Osteoblast (primary cell): ENCODE measurements around the gene STRADA. TPM values are rescaled to one million over a fixed set of nuclear protein-coding genes. Genes with fewer than 3 reads are reported as not detected.
A peak's percentile ranks its signal among the peaks of the same experiment; 100 is the strongest.

Source experiments
- DNase-seq: peaks from one replicate; pipeline ENCODE4 v3.0.0; 2011; ENCODE audit warnings: low spot score, mixed read lengths; ENCODE audit not compliant: insufficient read length; ENCODE audit errors: missing footprints
- H2AFZ ChIP-seq: 2 replicates; pipeline ENCODE4 v1.6.0; 2011; ENCODE audit warnings: mild to moderate bottlenecking, low read length
- H3K27ac ChIP-seq: 2 replicates; pipeline ENCODE4 v1.5.1; 2011; ENCODE audit warnings: mild to moderate bottlenecking, low read depth, low read length, moderate library complexity
- H3K27me3 ChIP-seq: 2 replicates; pipeline ENCODE4 v1.6.0; 2012; ENCODE audit warnings: mild to moderate bottlenecking, control low read depth, inconsistent platforms, low read length, moderate library complexity; ENCODE audit not compliant: insufficient read depth
- H3K36me3 ChIP-seq: 2 replicates; pipeline ENCODE4 v1.5.1; 2011; ENCODE audit warnings: mild to moderate bottlenecking, low read length, control low read depth, moderate library complexity; ENCODE audit not compliant: insufficient read depth
- H3K4me1 ChIP-seq: 2 replicates; pipeline ENCODE4 v1.5.1; 2011; ENCODE audit warnings: mild to moderate bottlenecking, low read length, control low read depth, moderate library complexity; ENCODE audit not compliant: insufficient read depth
- H3K4me2 ChIP-seq: 2 replicates; pipeline ENCODE4 v1.6.0; 2011; ENCODE audit warnings: mild to moderate bottlenecking, low read length; ENCODE audit not compliant: insufficient read depth
- H3K4me3 ChIP-seq: fragments of 200-600 bp; sonication (generic); 3 replicates; pipeline ENCODE4 v1.5.1; 2012; ENCODE audit warnings: mild to moderate bottlenecking, low read length, inconsistent platforms; ENCODE audit not compliant: insufficient read depth
- H3K79me2 ChIP-seq: 2 replicates; pipeline ENCODE4 v1.6.0; 2012; ENCODE audit warnings: mild to moderate bottlenecking, low read length, control low read depth, inconsistent platforms; ENCODE audit not compliant: insufficient read depth
- H3K9me3 ChIP-seq: 2 replicates; pipeline ENCODE4 v1.5.1; 2011; ENCODE audit warnings: low read depth, low read length, control low read depth
- H4K20me1 ChIP-seq: 2 replicates; pipeline ENCODE4 v1.6.0; 2012; ENCODE audit warnings: mild to moderate bottlenecking, low read length, control low read depth; ENCODE audit not compliant: insufficient read depth
- total RNA-seq: library from RNA; depleted of rRNA; stranded (reverse); fragments of >200 nt; gene quantifications from 2 replicates; pipeline ENCODE4 v1.2.3, GENCODE V29; 2012
- TF ChIP-seq, protein P1 (sequence below): IDR thresholded peaks from 2 replicates; pipeline ENCODE4 v1.5.1; 2011; ENCODE audit warnings: mild to moderate bottlenecking, low read depth, low read length, moderate library complexity; ENCODE audit errors: extremely low read depth

STRADA gene
- total RNA-seq, 1 donor = 29.7 TPM

- Histone ChIP-seq H3K36me3 (peaks cover 11% of the 10 kb centered on the region), H3K79me2 (no peaks in the 10 kb centered on the region), H3K4me3 (no peak overlapping the region), H3K4me1 (peaks cover 8% of the 10 kb centered on the region), H2AFZ (no peak overlapping the region), H3K27me3 (no peaks in the 10 kb centered on the region), H3K27ac (no peak overlapping the region), H3K4me2 (no peak overlapping the region), H3K9me3 (no peaks in the 10 kb centered on the region), H4K20me1 (peaks cover 8% of the 10 kb centered on the region)
- TF ChIP-seq, protein P1, sequence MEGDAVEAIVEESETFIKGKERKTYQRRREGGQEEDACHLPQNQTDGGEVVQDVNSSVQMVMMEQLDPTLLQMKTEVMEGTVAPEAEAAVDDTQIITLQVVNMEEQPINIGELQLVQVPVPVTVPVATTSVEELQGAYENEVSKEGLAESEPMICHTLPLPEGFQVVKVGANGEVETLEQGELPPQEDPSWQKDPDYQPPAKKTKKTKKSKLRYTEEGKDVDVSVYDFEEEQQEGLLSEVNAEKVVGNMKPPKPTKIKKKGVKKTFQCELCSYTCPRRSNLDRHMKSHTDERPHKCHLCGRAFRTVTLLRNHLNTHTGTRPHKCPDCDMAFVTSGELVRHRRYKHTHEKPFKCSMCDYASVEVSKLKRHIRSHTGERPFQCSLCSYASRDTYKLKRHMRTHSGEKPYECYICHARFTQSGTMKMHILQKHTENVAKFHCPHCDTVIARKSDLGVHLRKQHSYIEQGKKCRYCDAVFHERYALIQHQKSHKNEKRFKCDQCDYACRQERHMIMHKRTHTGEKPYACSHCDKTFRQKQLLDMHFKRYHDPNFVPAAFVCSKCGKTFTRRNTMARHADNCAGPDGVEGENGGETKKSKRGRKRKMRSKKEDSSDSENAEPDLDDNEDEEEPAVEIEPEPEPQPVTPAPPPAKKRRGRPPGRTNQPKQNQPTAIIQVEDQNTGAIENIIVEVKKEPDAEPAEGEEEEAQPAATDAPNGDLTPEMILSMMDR = no peak
- DNase-seq = peak; percentile 84
Observed at GRCh38 chr17:63701868-63702720, 39.5 kb downstream of the STRADA start.

GRCh38 chr17:63701456-63701820 lies 40.2 kb downstream of the STRADA start:
- H3K79me2 ChIP-seq = no peaks in the 10 kb centered on the region
- H3K27ac ChIP-seq = no peak overlapping the region
- H3K27me3 ChIP-seq = no peaks in the 10 kb centered on the region
- H4K20me1 ChIP-seq = peaks cover 11% of the 10 kb centered on the region
- H3K9me3 ChIP-seq = no peaks in the 10 kb centered on the region
- TF ChIP-seq, protein P1 = no peak
- peak overlapping the region; percentile 57 for H3K4me2 ChIP-seq
- peaks cover 11% of the 10 kb centered on the region for H3K36me3 ChIP-seq
- peak overlapping the region; percentile 49 for H3K4me3 ChIP-seq
- peak; percentile 80 for DNase-seq
- H2AFZ ChIP-seq = no peak overlapping the region
- H3K4me1 ChIP-seq = peaks cover 8% of the 10 kb centered on the region

- H2AFZ ChIP-seq = peak overlapping the region; percentile 59
- no peak overlapping the region for H3K27ac ChIP-seq
Observed at GRCh38 chr17:63700528-63701455, 40.8 kb downstream of the STRADA start.

More at GRCh38 chr17:63700528-63701455, 40.8 kb downstream of the STRADA start:
- no peaks in the 10 kb centered on the region for H3K9me3 ChIP-seq
- H4K20me1 ChIP-seq = peaks cover 11% of the 10 kb centered on the region
- peak overlapping the region; percentile 57 for H3K4me2 ChIP-seq
- TF ChIP-seq, protein P1 = no peak
- H3K27me3 ChIP-seq = no peaks in the 10 kb centered on the region
- peak; percentile 96 for DNase-seq
- peaks cover 8% of the 10 kb centered on the region for H3K4me1 ChIP-seq
- peak overlapping the region; percentile 71 for H3K4me3 ChIP-seq
- H3K79me2 ChIP-seq = no peaks in the 10 kb centered on the region
- H3K36me3 ChIP-seq = peaks cover 11% of the 10 kb centered on the region
